Body of pancreas (tissue), 4 donors: ENCODE measurements around the gene COBL.

Source experiments
- CTCF ChIP-seq, 7 experiments: fragments of 450-650 bp in 4 of 7; fragments of 200-600 bp in 3 of 7; sonication (generic) in 3 of 7; IDR thresholded peaks; one replicate each; pipeline ENCODE4 v1.5.1; 2016 to 2019; ENCODE audit warnings: antibody characterized with exemption in 7 of 7
- POLR2A ChIP-seq, 3 donors: fragments of 450-650 bp; IDR thresholded peaks; one replicate each; pipeline ENCODE4 v1.6.1; 2016; ENCODE audit warnings: antibody characterized with exemption in 3 of 3, mild to moderate bottlenecking in 2 of 3

GRCh38 chr7:51344406-51345138 is 28.0 kb upstream of the COBL start:
- TF ChIP-seq CTCF (IDR thresholded peaks at IDR 0.05) (no peak), POLR2A (IDR thresholded peaks at IDR 0.05) (peak in 1 of 3 donors; percentile 34)
